Measurements from ENCODE around the gene DSN1. TPM values are rescaled to one million over a fixed set of nuclear protein-coding genes. Genes with fewer than 3 reads are reported as not detected.
A peak's percentile ranks its signal among the peaks of the same experiment; 100 is the strongest.

Gene DSN1
- total RNA-seq, 2 experiments from 2014 or later: 32.2 to 32.4 TPM

DNA sequence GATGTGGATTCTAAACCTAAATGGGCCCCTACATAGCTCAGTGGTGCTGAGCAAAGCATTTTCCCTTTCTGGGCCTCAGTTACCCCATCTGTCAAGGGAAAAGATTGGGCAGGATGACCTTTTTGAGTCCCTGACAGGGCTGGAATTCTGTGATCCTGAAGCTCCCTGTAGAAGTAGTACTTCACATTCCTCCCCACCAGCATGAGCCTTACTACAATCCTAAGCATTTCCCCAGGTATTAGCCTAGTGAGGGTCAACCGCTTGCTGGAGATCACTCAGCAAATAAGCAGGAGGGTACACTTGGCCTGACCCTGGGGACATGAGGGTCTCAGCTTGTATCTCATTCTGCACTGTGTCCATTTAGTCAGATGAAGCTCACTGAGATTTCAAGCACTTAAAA, 41.1 kb downstream of the DSN1 start:
- POLR2A ChIA-PET: interaction anchor here (1.1 to 5.0 kb wide), 9 partner anchors 9 to 990 kb away, joined by 3 to 39 read pairs (median 6); partner anchors contain the start of genes NDRG3, RAB5IF, RBM39 and SLA2
- peaks cover 43% of the 10 kb centered on the region for H3K4me1 Mint-ChIP-seq
- ATAC-seq (ENCODE audit: low read depth) (no peak), DNase-seq (no peak)
- H3K4me3 Mint-ChIP-seq: no peak overlapping the region
- H3K27ac Mint-ChIP-seq: peak overlapping the region; percentile 74
- no peaks in the 10 kb centered on the region for H3K9me3 Mint-ChIP-seq
- H3K27me3 Mint-ChIP-seq: no peaks in the 10 kb centered on the region
- H3K36me3 Mint-ChIP-seq: peaks cover 4% of the 10 kb centered on the region

DNA sequence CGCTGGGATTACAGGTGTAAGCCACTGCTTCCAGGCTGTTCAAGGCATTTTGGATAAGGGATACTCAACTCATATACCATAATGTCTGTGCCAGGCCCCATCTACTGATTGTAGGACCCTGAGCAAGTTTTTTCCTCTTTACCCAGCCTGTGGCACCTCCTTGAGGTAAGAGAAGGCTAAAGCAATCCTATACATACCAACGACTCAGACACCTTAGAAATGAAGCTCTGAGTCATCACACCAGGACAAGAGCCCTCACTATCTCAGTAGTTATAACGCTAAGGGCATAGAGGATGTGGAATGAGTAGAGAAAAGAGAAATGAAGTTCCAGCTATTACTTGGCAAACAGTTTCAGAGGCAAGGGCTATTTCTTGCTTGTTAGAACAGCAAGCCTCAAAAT, 44.6 kb downstream of the DSN1 start:
- Mint-ChIP-seq H3K4me3 (no peak overlapping the region), H3K4me1 (peaks cover 30% of the 10 kb centered on the region), H3K36me3 (peaks cover 4% of the 10 kb centered on the region), H3K9me3 (no peaks in the 10 kb centered on the region), H3K27ac (no peak overlapping the region), H3K27me3 (no peaks in the 10 kb centered on the region)
- ATAC-seq (ENCODE audit: low read depth) (peak; percentile 35), DNase-seq (no peak)
- POLR2A ChIA-PET: interaction anchor here (2.0 kb wide), 1 partner anchor 123 kb away, joined by 8 read pairs; the partner anchor contains the start of gene RAB5IF

DNA sequence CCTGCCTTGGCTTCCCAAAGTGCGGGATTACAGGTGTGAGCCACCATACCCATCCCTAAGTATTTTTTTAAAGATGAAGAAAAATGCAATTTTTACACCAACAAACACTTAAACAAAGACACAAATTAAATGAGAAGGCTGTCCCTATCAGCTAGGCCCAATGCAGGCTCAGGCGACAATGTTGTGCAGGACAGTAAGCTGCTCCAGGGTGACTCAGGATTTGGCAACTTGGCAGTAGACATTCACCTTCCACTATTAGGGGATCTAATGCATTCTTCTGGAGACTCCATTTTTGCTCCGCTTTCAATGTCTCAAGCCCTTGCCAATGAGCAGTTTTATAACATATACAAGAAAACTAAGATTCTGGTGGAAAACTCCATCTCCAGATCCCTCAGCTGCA, 47.4 kb downstream of the DSN1 start:
- POLR2A ChIA-PET: interaction anchor here (0.6 kb wide), 1 partner anchor 119 kb away, joined by 4 read pairs; no protein-coding TSS in a partner anchor
- Mint-ChIP-seq H3K4me3 (no peak overlapping the region), H3K4me1 (peaks cover 15% of the 10 kb centered on the region), H3K27me3 (no peaks in the 10 kb centered on the region), H3K36me3 (peaks cover 5% of the 10 kb centered on the region), H3K27ac (no peak overlapping the region), H3K9me3 (no peaks in the 10 kb centered on the region)
- DNase-seq (no peak), ATAC-seq (ENCODE audit: low read depth) (no peak)

DNA sequence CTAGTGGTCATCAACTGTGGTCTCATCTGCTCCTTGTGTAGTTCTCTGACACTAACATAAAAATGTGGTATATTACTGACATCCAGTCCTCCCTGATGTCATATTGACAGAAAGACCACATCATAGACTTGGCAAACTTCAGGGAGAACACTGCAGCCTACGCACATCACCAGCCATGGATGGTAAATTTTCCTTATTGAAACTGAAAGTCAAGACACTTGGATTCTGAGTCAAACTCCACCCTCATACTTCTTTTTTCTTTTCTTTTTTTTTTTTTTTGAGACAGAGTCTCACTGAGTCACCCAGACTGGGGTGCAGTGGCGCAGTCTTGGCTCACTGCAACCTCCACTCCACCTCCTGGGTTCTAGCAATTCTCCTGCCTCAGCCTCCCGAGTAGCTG, 53.1 kb downstream of the DSN1 start:
- no peaks in the 10 kb centered on the region for H3K27me3 Mint-ChIP-seq
- POLR2A ChIA-PET: no interaction called here
- peak; percentile 42 for ATAC-seq (ENCODE audit: low read depth)

DNA sequence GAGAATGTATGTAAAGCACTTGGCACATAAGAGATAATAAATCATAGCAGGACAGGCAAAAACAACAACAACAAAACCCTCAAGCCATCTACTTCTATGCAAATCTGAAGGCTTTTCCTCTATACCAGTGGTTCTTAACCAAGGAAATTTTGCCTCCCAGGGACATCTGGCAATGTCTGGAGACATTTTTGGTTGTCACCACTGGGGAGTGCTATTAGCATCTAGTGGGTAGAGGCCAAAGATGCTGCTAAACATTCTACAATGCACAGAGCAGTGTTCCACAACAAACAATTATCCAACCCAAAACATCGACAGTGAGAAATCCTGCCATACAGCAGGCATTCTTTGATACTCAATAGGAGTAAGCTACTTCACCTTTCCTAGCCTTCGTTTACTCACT, 55.9 kb downstream of the DSN1 start:
- H3K4me1 Mint-ChIP-seq: peaks cover 11% of the 10 kb centered on the region
- H3K27ac Mint-ChIP-seq: no peak overlapping the region
- no peaks in the 10 kb centered on the region for H3K9me3 Mint-ChIP-seq
- peaks cover 9% of the 10 kb centered on the region for H3K36me3 Mint-ChIP-seq
- DNase-seq: no peak
- H3K27me3 Mint-ChIP-seq: no peaks in the 10 kb centered on the region
- H3K4me3 Mint-ChIP-seq: no peak overlapping the region
- peak; percentile 30 for ATAC-seq (ENCODE audit: low read depth)
- POLR2A ChIA-PET: no interaction called here

More for the DNA sequence above, 53.1 kb downstream of the DSN1 start:
- peaks cover 11% of the 10 kb centered on the region for H3K4me1 Mint-ChIP-seq
- DNase-seq: no peak
- no peak overlapping the region for H3K27ac Mint-ChIP-seq
- no peaks in the 10 kb centered on the region for H3K9me3 Mint-ChIP-seq
- H3K4me3 Mint-ChIP-seq: no peak overlapping the region
- peaks cover 9% of the 10 kb centered on the region for H3K36me3 Mint-ChIP-seq

DNA sequence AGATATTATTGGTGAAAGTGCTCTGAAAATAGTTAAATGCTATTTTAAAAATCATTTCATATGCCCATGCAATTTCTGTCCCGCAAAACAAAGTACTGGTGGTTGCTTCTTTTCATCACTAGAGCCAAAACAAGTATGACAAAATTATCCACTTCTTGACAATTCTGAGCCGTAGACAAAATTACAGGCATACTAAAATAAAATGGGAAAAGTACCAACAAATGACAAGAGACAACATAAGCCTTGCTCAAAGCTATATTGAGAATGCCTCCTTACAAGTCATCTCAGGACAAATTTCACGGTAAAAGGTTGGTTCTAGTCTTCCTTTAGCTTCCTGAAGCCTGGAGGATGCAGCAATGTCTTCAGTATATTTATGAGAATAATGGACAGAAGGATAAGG, 56.5 kb downstream of the DSN1 start:
- Mint-ChIP-seq H3K4me1 (peaks cover 11% of the 10 kb centered on the region), H3K9me3 (no peaks in the 10 kb centered on the region), H3K27me3 (no peaks in the 10 kb centered on the region), H3K4me3 (no peak overlapping the region), H3K36me3 (peaks cover 9% of the 10 kb centered on the region), H3K27ac (no peak overlapping the region)
- ATAC-seq (ENCODE audit: low read depth) (no peak), DNase-seq (no peak)
- POLR2A ChIA-PET: no interaction called here

DNA sequence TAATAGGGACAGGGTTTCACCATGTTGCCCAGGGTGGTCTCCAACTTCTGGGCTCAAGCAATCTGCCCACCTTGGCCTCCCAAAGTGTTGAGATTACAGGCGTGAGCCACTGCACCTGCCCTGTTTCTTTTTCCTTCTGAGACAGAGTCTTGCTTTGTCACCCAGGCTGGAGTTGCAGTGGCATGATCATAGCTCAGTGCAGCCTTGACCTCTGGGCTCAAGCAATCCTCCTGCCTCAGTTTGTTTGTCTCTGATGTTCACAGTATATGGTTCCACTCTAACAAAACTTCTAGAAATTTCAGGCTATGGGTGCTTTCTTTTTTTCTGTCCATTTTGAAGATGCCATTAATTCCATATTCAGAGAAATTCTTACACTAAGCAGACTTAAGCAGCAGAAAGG, 60.8 kb downstream of the DSN1 start:
- POLR2A ChIA-PET: interaction anchor here (0.7 kb wide), 1 partner anchor 941 kb away, joined by 3 read pairs; no protein-coding TSS in a partner anchor
- no peaks in the 10 kb centered on the region for H3K4me1 Mint-ChIP-seq
- H3K36me3 Mint-ChIP-seq: no peaks in the 10 kb centered on the region
- ATAC-seq (ENCODE audit: low read depth) (no peak), DNase-seq (no peak)
- no peak overlapping the region for H3K4me3 Mint-ChIP-seq
- H3K27me3 Mint-ChIP-seq: no peaks in the 10 kb centered on the region
- no peaks in the 10 kb centered on the region for H3K9me3 Mint-ChIP-seq
- H3K27ac Mint-ChIP-seq: no peak overlapping the region

DNA sequence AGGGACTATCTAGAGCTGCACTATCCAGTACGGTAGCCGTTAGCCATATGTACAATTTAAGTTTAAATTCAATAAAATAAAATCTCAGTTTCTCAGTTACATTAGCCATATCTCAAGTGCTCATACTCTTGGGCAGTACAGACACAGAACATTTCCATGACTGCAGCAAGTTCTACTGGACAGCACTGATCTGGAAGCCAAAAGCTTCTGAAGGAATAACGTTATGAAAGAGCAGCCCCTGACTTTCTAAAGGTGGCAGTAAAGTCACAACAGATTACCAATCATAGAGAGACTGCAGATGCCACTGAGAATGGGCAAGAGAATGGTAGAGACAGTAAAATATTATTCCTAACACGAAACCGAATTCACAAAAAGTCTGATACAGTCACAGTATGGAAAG, 64.4 kb downstream of the DSN1 start:
- Mint-ChIP-seq H3K27ac (no peak overlapping the region), H3K27me3 (no peaks in the 10 kb centered on the region), H3K4me3 (no peak overlapping the region), H3K9me3 (no peaks in the 10 kb centered on the region), H3K36me3 (peaks cover 4% of the 10 kb centered on the region), H3K4me1 (peaks cover 2% of the 10 kb centered on the region)
- DNase-seq: no peak
- ATAC-seq (ENCODE audit: low read depth): no peak
- POLR2A ChIA-PET: no interaction called here

DNA sequence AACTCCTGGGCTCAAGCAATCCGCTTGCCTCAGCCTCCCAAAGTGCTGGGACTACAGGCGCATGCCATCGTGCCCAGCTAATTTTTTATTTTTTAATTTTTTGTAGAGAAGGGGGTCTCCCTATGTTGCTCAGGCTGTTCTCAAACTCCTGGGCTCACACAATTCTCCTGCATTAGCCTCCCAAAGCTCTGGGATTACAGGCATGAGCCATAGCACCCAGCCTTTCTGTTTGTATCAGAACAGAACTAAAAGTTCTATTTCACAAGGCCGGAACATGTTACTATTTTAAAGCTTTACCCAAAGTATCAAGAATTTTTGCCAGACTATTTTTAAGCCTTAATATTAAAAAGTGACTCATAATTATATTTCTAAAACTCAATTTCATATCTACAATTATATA, 70.0 kb downstream of the DSN1 start:
- no peaks in the 10 kb centered on the region for H3K9me3 Mint-ChIP-seq
- DNase-seq (no peak), ATAC-seq (ENCODE audit: low read depth) (no peak)
- H3K4me3 Mint-ChIP-seq: no peak overlapping the region
- H3K27me3 Mint-ChIP-seq: no peaks in the 10 kb centered on the region
- POLR2A ChIA-PET: no interaction called here
- peaks cover 4% of the 10 kb centered on the region for H3K36me3 Mint-ChIP-seq
- no peak overlapping the region for H3K27ac Mint-ChIP-seq
- peaks cover 2% of the 10 kb centered on the region for H3K4me1 Mint-ChIP-seq

Other genes with a start within 250 kb of the DSN1 start
- gene MYL9, start 232.2 kb downstream of the DSN1 start, total RNA-seq: under 1 TPM; 0.51 to 0.61 TPM
- gene TGIF2, start 200.2 kb downstream of the DSN1 start, total RNA-seq: 10 to 100 TPM; 32.2 to 33.1 TPM
- gene RAB5IF, start 168.0 kb downstream of the DSN1 start, total RNA-seq: 10 to 100 TPM; 73.1 to 76.1 TPM
- 100 to 1,000 TPM; 103 TPM for gene SLA2, start 127.6 kb downstream of the DSN1 start, total RNA-seq
- gene NDRG3, start 27.7 kb downstream of the DSN1 start, total RNA-seq: 10 to 100 TPM; 34.3 to 35.5 TPM
- gene TLDC2, start 102.4 kb upstream of the DSN1 start, total RNA-seq: not detected
- gene SAMHD1, start 177.9 kb upstream of the DSN1 start, total RNA-seq: 100 to 1,000 TPM; 222 to 229 TPM

Data from activated naive CD8-positive, alpha-beta T cell treated with anti-CD3 and anti-CD28 coated beads, Interleukin-2, amount 10 ng/mL, durations not matched to agents 7 days and 5 days (primary cell).